ENCODE results near the gene SELENOO. TPM values are rescaled to one million over a fixed set of nuclear protein-coding genes. Genes with fewer than 3 reads are reported as not detected.

The SELENOO gene
- total RNA-seq, 1 experiment from 2014 or later = 29.6 TPM

DNA sequence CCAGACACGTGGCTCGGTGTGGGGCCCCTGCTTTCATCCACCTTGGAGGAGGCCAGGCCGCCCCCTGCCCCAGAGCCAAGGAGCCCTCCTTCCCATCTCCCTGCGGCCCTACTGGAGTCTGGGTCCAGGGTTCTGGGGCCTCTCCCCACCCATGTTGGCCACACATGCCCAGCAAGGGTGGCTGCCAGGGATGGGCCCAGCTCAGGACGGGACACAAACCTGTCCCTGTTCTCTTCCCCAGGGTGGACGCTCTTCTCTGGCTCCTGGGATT, 25.7 kb upstream of the SELENOO start:
- TF ChIP-seq POLR2A (IDR thresholded peaks at IDR 0.05; ENCODE audit: borderline replicate concordance, extremely low read depth, insufficient read depth, insufficient read length) (no peak), FOSL1 (IDR thresholded peaks at IDR 0.05; ENCODE audit: low read depth) (no peak), CEBPB (IDR thresholded peaks at IDR 0.05; ENCODE audit: low read depth) (no peak), ZFX (IDR thresholded peaks at IDR 0.05) (no peak), EZH2 (IDR thresholded peaks at IDR 0.05) (no peak), SP1 (IDR thresholded peaks at IDR 0.05; ENCODE audit: low read depth) (no peak)
- no peaks in the 10 kb centered on the region for H3K4me1 ChIP-seq (ENCODE audit: control insufficient read depth in 1 of 2, insufficient read depth in 2 of 2, low read length in 2 of 2)
- RAD21 ChIA-PET (ENCODE audit: low non-redundant PET in 1 of 2, low total read pairs in 2 of 2, uncharacterized antibody in 2 of 2, unreplicated experiment in 2 of 2) = no interaction called here
- no peaks in the 10 kb centered on the region for H3K9me3 ChIP-seq (ENCODE audit: control insufficient read depth in 1 of 2, insufficient read depth in 1 of 2, low read depth in 1 of 2, low read length in 2 of 2)
- H3K79me2 ChIP-seq (ENCODE audit: insufficient read depth, low read length) = no peaks in the 10 kb centered on the region
- intact Hi-C loops (cut with micrococcal nuclease) = no loop called here
- H2AFZ ChIP-seq (ENCODE audit: low read depth, low read length, poor library complexity, severe bottlenecking) = no peak overlapping the region
- no peaks in the 10 kb centered on the region for H3K9me2 ChIP-seq (ENCODE audit: insufficient read depth)
- no peak overlapping the region for H3K4me2 ChIP-seq (ENCODE audit: low read length)
- no peak overlapping the region for H3K9ac ChIP-seq (ENCODE audit: low read length)
- H3K27ac ChIP-seq (ENCODE audit: low read depth, low read length) = no peak overlapping the region
- H3K4me3 ChIP-seq (replicated peaks in 1 of 2; ENCODE audit: low read depth in 1 of 2, low read length in 2 of 2) = no peak overlapping the region
- CTCF ChIA-PET = no interaction called here
- POLR2A ChIA-PET = no interaction called here
- no peaks in the 10 kb centered on the region for H3K36me3 ChIP-seq (ENCODE audit: control insufficient read depth in 1 of 2, insufficient read depth in 2 of 2, low read length in 2 of 2)
- no peaks in the 10 kb centered on the region for H4K20me1 ChIP-seq (ENCODE audit: insufficient read depth)
- DNase-seq (ENCODE audit: low read depth, low spot score) (no peak), ATAC-seq (no peak)
- BruUV-seq (replicated peaks) = no TSS peak
- no peaks in the 10 kb centered on the region for H3K27me3 ChIP-seq (ENCODE audit: insufficient read depth, low read length)

DNA sequence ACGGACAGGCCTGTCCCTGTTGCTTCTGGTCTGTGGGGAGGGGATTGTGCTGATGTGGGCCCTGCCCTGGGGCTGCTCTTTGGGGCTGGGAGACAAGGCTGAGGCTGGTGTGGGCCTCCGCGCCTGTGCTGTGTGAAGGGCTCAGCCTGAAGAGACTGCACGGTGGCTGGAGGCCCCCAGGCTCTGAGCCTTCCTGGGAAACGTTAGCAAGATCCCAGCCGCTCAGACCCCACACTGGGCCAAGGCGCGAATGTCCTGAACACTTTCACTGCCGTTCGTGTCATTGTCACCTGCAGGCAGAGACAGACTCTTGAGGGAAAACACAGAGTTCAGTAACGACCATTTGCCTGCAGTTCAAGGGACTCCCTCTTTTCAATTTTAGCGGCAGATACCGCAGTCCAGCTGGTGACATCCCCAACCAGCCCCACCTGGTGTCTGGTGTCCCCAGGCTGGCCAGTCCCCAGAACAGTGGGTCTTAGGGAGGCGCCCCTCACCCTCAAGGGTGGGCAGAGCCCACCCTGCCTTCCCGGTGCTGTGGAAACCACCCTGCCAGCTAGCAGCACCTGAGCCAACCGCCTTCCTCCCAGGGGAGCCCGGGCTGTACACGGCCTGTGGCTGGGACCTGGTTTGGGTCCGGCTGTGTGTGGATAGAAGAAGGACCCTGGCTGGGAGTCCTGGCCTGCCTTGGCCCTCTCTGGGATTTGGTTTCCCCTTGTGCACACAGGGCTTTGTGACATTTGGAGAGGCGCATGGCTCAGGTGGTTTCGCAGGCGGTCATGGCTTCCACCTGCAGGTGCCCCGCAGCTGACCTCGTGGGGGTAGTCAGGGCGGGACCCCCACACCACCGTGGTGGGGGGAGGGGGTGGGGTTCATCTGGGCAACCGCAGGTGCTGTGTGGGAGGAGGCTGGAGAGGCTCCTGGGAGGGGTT, 24.6 kb upstream of the SELENOO start:
- ChIA-PET CTCF (no interaction called here), RAD21 (ENCODE audit: low non-redundant PET in 1 of 2, low total read pairs in 2 of 2, uncharacterized antibody in 2 of 2, unreplicated experiment in 2 of 2) (no interaction called here), POLR2A (no interaction called here)
- Histone ChIP-seq H3K79me2 (ENCODE audit: insufficient read depth, low read length) (no peaks in the 10 kb centered on the region), H3K9ac (ENCODE audit: low read length) (no peak overlapping the region), H3K36me3 (ENCODE audit: control insufficient read depth in 1 of 2, insufficient read depth in 2 of 2, low read length in 2 of 2) (no peaks in the 10 kb centered on the region), H3K27me3 (ENCODE audit: insufficient read depth, low read length) (no peaks in the 10 kb centered on the region), H3K4me1 (ENCODE audit: control insufficient read depth in 1 of 2, insufficient read depth in 2 of 2, low read length in 2 of 2) (no peaks in the 10 kb centered on the region), H4K20me1 (ENCODE audit: insufficient read depth) (no peaks in the 10 kb centered on the region), H2AFZ (ENCODE audit: low read depth, low read length, poor library complexity, severe bottlenecking) (no peak overlapping the region), H3K9me3 (ENCODE audit: control insufficient read depth in 1 of 2, insufficient read depth in 1 of 2, low read depth in 1 of 2, low read length in 2 of 2) (no peaks in the 10 kb centered on the region), H3K4me2 (ENCODE audit: low read length) (no peak overlapping the region), H3K9me2 (ENCODE audit: insufficient read depth) (no peaks in the 10 kb centered on the region), H3K4me3 (replicated peaks in 1 of 2; ENCODE audit: low read depth in 1 of 2, low read length in 2 of 2) (no peak overlapping the region), H3K27ac (ENCODE audit: low read depth, low read length) (no peak overlapping the region)
- no TSS peak for BruUV-seq (replicated peaks)
- ATAC-seq = no peak
- intact Hi-C loops (cut with micrococcal nuclease) = no loop called here
- TF ChIP-seq, protein P1, sequence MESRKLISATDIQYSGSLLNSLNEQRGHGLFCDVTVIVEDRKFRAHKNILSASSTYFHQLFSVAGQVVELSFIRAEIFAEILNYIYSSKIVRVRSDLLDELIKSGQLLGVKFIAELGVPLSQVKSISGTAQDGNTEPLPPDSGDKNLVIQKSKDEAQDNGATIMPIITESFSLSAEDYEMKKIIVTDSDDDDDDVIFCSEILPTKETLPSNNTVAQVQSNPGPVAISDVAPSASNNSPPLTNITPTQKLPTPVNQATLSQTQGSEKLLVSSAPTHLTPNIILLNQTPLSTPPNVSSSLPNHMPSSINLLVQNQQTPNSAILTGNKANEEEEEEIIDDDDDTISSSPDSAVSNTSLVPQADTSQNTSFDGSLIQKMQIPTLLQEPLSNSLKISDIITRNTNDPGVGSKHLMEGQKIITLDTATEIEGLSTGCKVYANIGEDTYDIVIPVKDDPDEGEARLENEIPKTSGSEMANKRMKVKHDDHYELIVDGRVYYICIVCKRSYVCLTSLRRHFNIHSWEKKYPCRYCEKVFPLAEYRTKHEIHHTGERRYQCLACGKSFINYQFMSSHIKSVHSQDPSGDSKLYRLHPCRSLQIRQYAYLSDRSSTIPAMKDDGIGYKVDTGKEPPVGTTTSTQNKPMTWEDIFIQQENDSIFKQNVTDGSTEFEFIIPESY (IDR thresholded peaks at IDR 0.05; ENCODE audit: extremely low read depth, insufficient replicate concordance, low read length) = no peak
- TF ChIP-seq FOSL1 (IDR thresholded peaks at IDR 0.05; ENCODE audit: low read depth) = no peak
- no peak for TF ChIP-seq SRF (IDR thresholded peaks at IDR 0.05; ENCODE audit: low read depth)
- no peak for TF ChIP-seq ELF1 (IDR thresholded peaks at IDR 0.05; ENCODE audit: borderline replicate concordance, low read depth)
- TF ChIP-seq POLR2A (IDR thresholded peaks at IDR 0.05; ENCODE audit: borderline replicate concordance, extremely low read depth, insufficient read depth, insufficient read length) = no peak
- no peak for TF ChIP-seq RAD21 (IDR thresholded peaks at IDR 0.05; ENCODE audit: low read depth)
- no peak for DNase-seq (ENCODE audit: low read depth, low spot score)

Data from HCT116 (cell line).